OCI-LY7 (cell line): ENCODE data around the gene HAAO. TPM values are rescaled to one million over a fixed set of nuclear protein-coding genes. Genes with fewer than 3 reads are reported as not detected.

Source experiments
- BruUV-seq: library from RNA; stranded (reverse); fragments of 400-500 nt; replicated peaks from 2 replicates; lab custom pipeline; 2021; lab: Mats Ljungman, UMichigan
- CTCF ChIA-PET: fragments of 300-600 bp; sonication (Branson Sonifier 250); formaldehyde crosslinking; loops from one replicate; lab custom pipeline; 2022; ENCODE audit warnings: antibody characterized with exemption; ENCODE audit not compliant: unreplicated experiment; lab: Charles Lee
- POLR2A ChIA-PET: fragments of 300-600 bp; sonication (Branson Sonifier 250); formaldehyde crosslinking; loops from one replicate; lab custom pipeline; 2022; ENCODE audit warnings: antibody characterized with exemption; lab: Charles Lee
- DNase-seq: peaks from one replicate; pipeline ENCODE4 v3.0.0-alpha.2; 2015; ENCODE audit warnings: low spot score
- H2AFZ ChIP-seq: fragments of 200-600 bp; sonication (generic), shearing (Covaris generic); 2 replicates; pipeline ENCODE4 v1.6.1; 2014; ENCODE audit warnings: mild to moderate bottlenecking, antibody characterized with exemption, low read length, moderate library complexity
- H3K27ac ChIP-seq: fragments of 200-600 bp; sonication (generic); 2 replicates; pipeline ENCODE4 v1.5.1; 2014; ENCODE audit warnings: mixed run types, low read depth, mild to moderate bottlenecking, moderate library complexity, low read length, inconsistent platforms; ENCODE audit not compliant: poor library complexity, severe bottlenecking
- H3K36me3 ChIP-seq: fragments of 200-600 bp; sonication (generic); 2 replicates; pipeline ENCODE4 v1.6.1; 2014; ENCODE audit warnings: mild to moderate bottlenecking, antibody characterized with exemption, low read length, moderate library complexity, mixed read lengths; ENCODE audit not compliant: insufficient read depth
- H3K4me1 ChIP-seq: fragments of 200-600 bp; sonication (generic); 2 replicates; pipeline ENCODE4 v1.5.1; 2014; ENCODE audit warnings: mild to moderate bottlenecking, low read length; ENCODE audit not compliant: insufficient read depth, poor library complexity, severe bottlenecking
- H3K4me2 ChIP-seq: fragments of 200-600 bp; sonication (generic); 2 replicates; pipeline ENCODE4 v1.6.1; 2014; ENCODE audit warnings: mild to moderate bottlenecking, low read length
- H3K4me3 ChIP-seq: fragments of 200-600 bp; sonication (generic); 2 replicates; pipeline ENCODE4 v1.5.1; 2014; ENCODE audit warnings: mild to moderate bottlenecking, low read depth, low read length; ENCODE audit not compliant: poor library complexity, severe bottlenecking
- H3K79me2 ChIP-seq: fragments of 200-600 bp; sonication (generic); 2 replicates; pipeline ENCODE4 v1.6.1; 2016; ENCODE audit warnings: low read depth, mild to moderate bottlenecking, low read length, moderate library complexity, mixed read lengths; ENCODE audit not compliant: insufficient read depth
- H3K9me2 ChIP-seq: fragments of 200-600 bp; sonication (generic); 2 replicates; pipeline ENCODE4 v1.6.1; 2016; ENCODE audit warnings: mild to moderate bottlenecking, low read length, mixed read lengths; ENCODE audit not compliant: insufficient read depth
- H3K9me3 ChIP-seq: fragments of 200-600 bp; sonication (generic); 2 replicates; pipeline ENCODE4 v1.6.1; 2014; ENCODE audit warnings: mild to moderate bottlenecking, mixed run types, low read length, mixed read lengths
- H4K20me1 ChIP-seq: fragments of 200-600 bp; sonication (generic); 2 replicates; pipeline ENCODE4 v1.6.1; 2014; ENCODE audit warnings: mild to moderate bottlenecking, antibody characterized with exemption, low read length, moderate library complexity, mixed read lengths; ENCODE audit not compliant: insufficient read depth
- CTCF ChIP-seq: fragments of 200-600 bp; sonication (generic); conservative IDR thresholded peaks from 2 replicates; pipeline ENCODE4 v1.5.1; 2014; ENCODE audit warnings: mild to moderate bottlenecking, antibody characterized with exemption, low read length, moderate library complexity, mixed read lengths
- EZH2phosphoT487 ChIP-seq: fragments of 200-600 bp; sonication (generic); IDR thresholded peaks from 2 replicates; pipeline ENCODE4 v1.6.1; 2018; ENCODE audit warnings: low read depth, borderline replicate concordance, mild to moderate bottlenecking, mixed run types, antibody characterized with exemption, low read length, moderate library complexity, mixed read lengths
- intact Hi-C: fragments of 100-400 bp; cut with micrococcal nuclease; formaldehyde crosslinking; loops from one replicate; pipeline ENCODE4 v1.10.0; 2022; ENCODE audit not compliant: unreplicated experiment
- total RNA-seq, 2 experiments: library from RNA; depleted of rRNA in 1 of 2; stranded (reverse); fragments of >200 nt in 1 of 2; shearing (Covaris generic) in 1 of 2; gene quantifications; 2 replicates each; pipeline ENCODE4 v1.2.3, GENCODE V29; 2014 to 2022

The HAAO gene
- total RNA-seq, 2 experiments from 2014 or later: not detected

GRCh38 chr2:42723465-42723864 lies 68.9 kb downstream of the HAAO start:
- Histone ChIP-seq H3K4me2 (no peak overlapping the region), H3K27ac (no peak overlapping the region), H3K4me3 (no peak overlapping the region), H3K9me2 (no peaks in the 10 kb centered on the region), H3K36me3 (peaks cover 56% of the 10 kb centered on the region), H3K9me3 (no peaks in the 10 kb centered on the region), H4K20me1 (no peaks in the 10 kb centered on the region), H3K4me1 (no peaks in the 10 kb centered on the region), H2AFZ (no peak overlapping the region), H3K79me2 (no peaks in the 10 kb centered on the region)
- CTCF ChIA-PET: no interaction called here
- intact Hi-C loops: no loop called here
- POLR2A ChIA-PET: no interaction called here
- DNase-seq: no peak
- no TSS peak for BruUV-seq
- TF ChIP-seq CTCF (no peak), EZH2phosphoT487 (no peak)

- Histone ChIP-seq H3K9me2 (no peaks in the 10 kb centered on the region), H3K9me3 (no peaks in the 10 kb centered on the region), H3K4me2 (no peak overlapping the region), H3K79me2 (no peaks in the 10 kb centered on the region), H3K36me3 (peaks cover 46% of the 10 kb centered on the region), H3K27ac (no peak overlapping the region), H2AFZ (no peak overlapping the region), H4K20me1 (no peaks in the 10 kb centered on the region), H3K4me3 (no peak overlapping the region), H3K4me1 (no peaks in the 10 kb centered on the region)
- no peak for DNase-seq
- intact Hi-C loops: no loop called here
- BruUV-seq: no TSS peak
- no peak for TF ChIP-seq EZH2phosphoT487
- TF ChIP-seq CTCF: no peak
- CTCF ChIA-PET: no interaction called here
- POLR2A ChIA-PET: interaction anchor here (0.7 kb wide), 1 partner anchor 26 kb away, joined by 3 read pairs; no protein-coding TSS in a partner anchor
Measured at GRCh38 chr2:42722320-42723190, 69.8 kb downstream of the HAAO start.

- no peaks in the 10 kb centered on the region for H4K20me1 ChIP-seq
- no peaks in the 10 kb centered on the region for H3K4me1 ChIP-seq
- CTCF ChIA-PET: no interaction called here
- no peak overlapping the region for H2AFZ ChIP-seq
- H3K9me3 ChIP-seq: no peaks in the 10 kb centered on the region
- DNase-seq: no peak
- no peaks in the 10 kb centered on the region for H3K9me2 ChIP-seq
- H3K79me2 ChIP-seq: no peaks in the 10 kb centered on the region
- POLR2A ChIA-PET: interaction anchor here (0.6 to 0.7 kb wide), 2 partner anchors 25 kb away, joined by 3 to 4 read pairs; no protein-coding TSS in a partner anchor
- H3K36me3 ChIP-seq: peaks cover 40% of the 10 kb centered on the region
- no peak overlapping the region for H3K27ac ChIP-seq
- intact Hi-C loops: no loop called here
- H3K4me3 ChIP-seq: no peak overlapping the region
- TF ChIP-seq CTCF: no peak
- no peak for TF ChIP-seq EZH2phosphoT487
- no TSS peak for BruUV-seq
- H3K4me2 ChIP-seq: no peak overlapping the region
Measured at GRCh38 chr2:42721898-42722297, 70.5 kb downstream of the HAAO start.
